Vagina (tissue), 2 donors: ENCODE measurements around the gene SLC35D1.

Source experiments
- CTCF ChIP-seq, 3 experiments: fragments of 450-650 bp in 2 of 3; fragments of 200-600 bp in 1 of 3; sonication (generic) in 1 of 3; IDR thresholded peaks; one replicate each; pipeline ENCODE4 v1.5.1; 2017 to 2019; ENCODE audit warnings: antibody characterized with exemption in 3 of 3, mild to moderate bottlenecking in 2 of 3, moderate library complexity in 2 of 3
- POLR2A ChIP-seq, 2 donors: fragments of 450-650 bp; IDR thresholded peaks; one replicate each; pipeline ENCODE4 v1.6.1; 2017; ENCODE audit warnings: antibody characterized with exemption in 2 of 2, mild to moderate bottlenecking in 2 of 2, moderate library complexity in 2 of 2
- POLR2AphosphoS5 ChIP-seq, 2 donors: sonication (generic); formaldehyde crosslinking; IDR thresholded peaks; one replicate each; pipeline ENCODE4 v1.9.0; 2017; ENCODE audit warnings: antibody characterized with exemption in 2 of 2, mild to moderate bottlenecking in 2 of 2, low read depth in 1 of 2; ENCODE audit not compliant: insufficient read depth in 1 of 2

DNA sequence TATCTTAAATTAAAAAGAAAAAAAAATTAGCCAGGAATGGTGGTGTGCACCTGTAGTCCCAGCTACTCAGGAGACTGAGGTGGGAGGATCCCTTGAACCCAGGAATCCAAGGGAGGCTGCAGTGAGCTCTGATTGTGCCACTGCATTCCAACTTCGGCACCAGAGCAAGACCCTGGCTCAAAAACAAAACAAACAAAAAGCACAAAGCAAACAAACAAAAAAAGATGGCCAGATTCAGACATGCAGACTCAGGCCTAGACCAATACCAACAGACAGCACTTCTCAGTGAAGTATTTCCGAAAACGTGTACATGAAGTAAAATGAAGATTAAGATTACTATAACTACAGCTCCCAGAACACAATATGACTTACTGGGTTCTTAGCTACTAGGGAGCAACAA, 10.6 kb downstream of the SLC35D1 start:
- TF ChIP-seq CTCF (IDR thresholded peaks at IDR 0.05) (no peak), POLR2A (IDR thresholded peaks at IDR 0.05) (no peak), POLR2AphosphoS5 (IDR thresholded peaks at IDR 0.05; ENCODE audit: insufficient read depth in 1 of 2, low read depth in 1 of 2) (no peak)
